HepG2 (cell line): ENCODE data around the gene SLC66A3. TPM values are rescaled to one million over a fixed set of nuclear protein-coding genes. Genes with fewer than 3 reads are reported as not detected.

ENCODE experiments used
- ATAC-seq: fragments of 200-7000 bp; cut with Tn5 transposase; 3 replicates; pipeline ENCODE4 v1.9.1; 2020; ENCODE audit warnings: mild to moderate bottlenecking, moderate library complexity
- BruUV-seq: library from RNA; stranded (reverse); fragments of 400-500 nt; replicated peaks from 2 replicates; lab custom pipeline; 2021; lab: Mats Ljungman, UMichigan
- CTCF ChIA-PET: fragments of 300-600 bp; formaldehyde crosslinking; extraction: SDS; loops from one replicate; lab custom pipeline; 2021; ENCODE audit warnings: low total read pairs, inconsistent platforms, low intra/inter-chr PET ratio; lab: Yijun Ruan, JAX
- POLR2A ChIA-PET: fragments of 350-600 bp; sonication (Branson Sonifier 250); formaldehyde crosslinking; loops from one replicate; lab custom pipeline; 2020; ENCODE audit warnings: antibody characterized with exemption, inconsistent platforms; lab: Yijun Ruan, JAX
- DNase-seq: peaks from one replicate; pipeline ENCODE4 v3.0.0-alpha.2; 2015; ENCODE audit warnings: low spot score
- FAIRE-seq: peaks from 3 replicates; lab custom pipeline; 2011; peaks lifted over from hg19 to GRCh38; lab: Jason Lieb, UNC
- H2AFZ ChIP-seq: one replicate; pipeline ENCODE4 v1.6.1; 2011; ENCODE audit warnings: low read length, inconsistent platforms
- H3K27ac ChIP-seq: fragments of 300-600 bp; 3 replicates; pipeline ENCODE4 v1.8.0; 2011; ENCODE audit warnings: mixed run types, mild to moderate bottlenecking, mixed read lengths, low read length, inconsistent platforms; ENCODE audit not compliant: insufficient read depth; ENCODE audit errors: extremely low read length
- H3K27me3 ChIP-seq, 2 experiments: fragments of 200-600 bp in 1 of 2; 2 replicates in 1 of 2; 3 replicates in 1 of 2; pipeline versions ENCODE4 v1.6.0 to v1.8.0; 2011; ENCODE audit warnings: low read length in 2 of 2, mild to moderate bottlenecking in 2 of 2, moderate library complexity in 2 of 2, inconsistent platforms in 1 of 2; ENCODE audit not compliant: insufficient read depth in 2 of 2, control insufficient read depth in 1 of 2
- H3K36me3 ChIP-seq, 2 experiments: fragments of 200-600 bp in 1 of 2; replicated peaks in 1 of 2; 2 replicates in 1 of 2; 3 replicates in 1 of 2; pipeline versions ENCODE4 v1.5.1 to v1.8.0; 2011; ENCODE audit warnings: low read length in 2 of 2, inconsistent platforms in 1 of 2; ENCODE audit not compliant: insufficient read depth in 2 of 2, control insufficient read depth in 1 of 2
- H3K4me1 ChIP-seq: 2 replicates; pipeline ENCODE4 v1.5.1; 2012; ENCODE audit warnings: low read length, inconsistent platforms; ENCODE audit not compliant: insufficient read depth
- H3K4me2 ChIP-seq: 2 replicates; pipeline ENCODE4 v1.6.0; 2011; ENCODE audit warnings: low read depth, low read length, inconsistent platforms
- H3K4me3 ChIP-seq, 3 experiments: fragments of 200-600 bp in 1 of 3; sonication (generic), shearing (Covaris generic) in 1 of 3; replicated peaks in 1 of 3; 2 replicates each; pipeline ENCODE4 v1.5.1; 2011 to 2016; ENCODE audit warnings: low read length in 3 of 3, inconsistent platforms in 2 of 3, low read depth in 2 of 3, mild to moderate bottlenecking in 2 of 3, control low read depth in 1 of 3, mixed read lengths in 1 of 3; ENCODE audit not compliant: insufficient read depth in 1 of 3
- H3K79me2 ChIP-seq: one replicate; pipeline ENCODE4 v1.6.1; 2011; ENCODE audit warnings: low read length, inconsistent platforms; ENCODE audit not compliant: insufficient read depth
- H3K9ac ChIP-seq: 2 replicates; pipeline ENCODE4 v1.6.0; 2011; ENCODE audit warnings: mild to moderate bottlenecking, low read depth, low read length, inconsistent platforms; ENCODE audit not compliant: insufficient read depth
- H3K9me3 ChIP-seq: 2 replicates; pipeline ENCODE4 v1.5.1; 2012; ENCODE audit warnings: mild to moderate bottlenecking, low read length
- H4K20me1 ChIP-seq: 2 replicates; pipeline ENCODE4 v1.6.0; 2011; ENCODE audit warnings: inconsistent platforms, mild to moderate bottlenecking, low read length, moderate library complexity; ENCODE audit not compliant: insufficient read depth
- HNRNPL ChIP-seq: fragments of 200-400 bp; formaldehyde crosslinking; IDR thresholded peaks from 2 replicates; pipeline ENCODE4 v1.6.1; 2017; ENCODE audit warnings: mild to moderate bottlenecking, low read depth, low read length
- ZNF629 ChIP-seq: sonication (generic); formaldehyde crosslinking; conservative IDR thresholded peaks from 2 replicates; pipeline ENCODE4 v1.5.0; 2020; ENCODE audit warnings: missing genetic modification reagents
- WGBS: methylation state at CpG from one replicate; pipeline ENCODE4 v1.1.6; 2017; ENCODE audit warnings: low lambda C conversion rate; 5-methylcytosine and 5-hydroxymethylcytosine counted together
- in situ Hi-C: cut with HindIII; loops from 2 replicates; pipeline ENCODE4 v1.10.0; 2017; ENCODE audit warnings: low pct_unique_long_range_greater_than_20kb; ENCODE audit not compliant: extremely low pct_ligation_motif_present
- intact Hi-C: fragments of 100-400 bp; cut with micrococcal nuclease; formaldehyde crosslinking; loops from one replicate; pipeline ENCODE4 v1.10.0; 2022; ENCODE audit not compliant: unreplicated experiment
- polyA plus RNA-seq, 8 experiments: library from polyadenylated mRNA; depleted of rRNA in 3 of 8; stranded (reverse) in 7 of 8; unstranded in 1 of 8; fragments of >200 nt; fragmentation: Illumina TruSeq in 4 of 8; extraction: Trizol in 4 of 8; gene quantifications; 2 replicates each; pipeline versions ENCODE4 v1.2.1 to v1.2.3, GENCODE V29; 2011 to 2016; ENCODE audit warnings: low read depth in 4 of 8, missing spikeins in 1 of 8, mixed read lengths in 1 of 8; ENCODE audit not compliant: insufficient read depth in 1 of 8
- total RNA-seq, 5 experiments: library from RNA; depleted of rRNA; stranded (reverse); fragments of >200 nt; fragmentation: Illumina TruSeq; extraction: Trizol; gene quantifications; 2 replicates each; pipeline ENCODE4 v1.2.3, GENCODE V29; 2016; ENCODE audit warnings: low read depth in 1 of 5
- TF ChIP-seq, protein P1 (sequence below), 2 experiments: fragments of 450-650 bp in 1 of 2; sonication (generic) in 1 of 2; formaldehyde crosslinking; IDR thresholded peaks; 2 replicates each; pipeline versions ENCODE4 v1.5.0 to v1.8.0; 2020 to 2022; ENCODE audit warnings: mild to moderate bottlenecking in 1 of 2, missing genetic modification reagents in 1 of 2
- TF ChIP-seq, protein P2 (sequence below): sonication (generic); formaldehyde crosslinking; IDR thresholded peaks from 2 replicates; pipeline ENCODE4 v1.5.1; 2020; ENCODE audit warnings: mild to moderate bottlenecking, missing genetic modification reagents, moderate library complexity

Gene SLC66A3
- total and polyA plus RNA-seq, 2 of the 13 experiments (the other 11 are each of a cell fraction or from before 2014, with no cell fraction given), result 2.2 to 3.7 TPM

DNA sequence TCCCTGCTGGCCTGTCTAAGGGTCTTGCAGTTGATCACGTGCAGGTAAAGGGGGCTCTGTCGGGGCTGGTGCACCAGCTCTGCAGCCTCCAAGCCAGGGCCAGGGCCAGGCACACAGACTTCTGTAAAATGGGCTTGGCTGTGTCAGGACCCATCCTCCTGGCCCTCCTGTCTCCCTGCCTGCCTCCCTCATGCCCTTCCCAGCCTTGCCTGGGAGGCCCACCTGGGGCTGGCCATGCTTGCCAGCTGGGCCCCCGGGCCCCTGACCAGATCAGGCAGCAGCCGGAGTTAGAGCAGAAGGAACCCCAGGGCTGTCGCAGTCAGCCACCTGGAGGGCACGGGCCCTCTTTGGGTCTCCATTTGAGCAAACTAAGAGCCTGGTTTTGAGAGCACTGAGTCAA is 2.0 kb downstream of the SLC66A3 start:
- BruUV-seq, result no TSS peak
- no peak for FAIRE-seq
- no peak overlapping the region for H3K27ac ChIP-seq
- H4K20me1 ChIP-seq, result no peaks in the 10 kb centered on the region
- no peak overlapping the region for H3K9ac ChIP-seq
- no peak for DNase-seq
- TF ChIP-seq HNRNPL (0 out of 2 replicates have a peak, but pooled peaks have one; percentile 44), ZNF629 (CRISPR knock-in tag) (0 out of 2 replicates have a peak, but pooled peaks have one; percentile 10)
- TF ChIP-seq, protein P1, sequence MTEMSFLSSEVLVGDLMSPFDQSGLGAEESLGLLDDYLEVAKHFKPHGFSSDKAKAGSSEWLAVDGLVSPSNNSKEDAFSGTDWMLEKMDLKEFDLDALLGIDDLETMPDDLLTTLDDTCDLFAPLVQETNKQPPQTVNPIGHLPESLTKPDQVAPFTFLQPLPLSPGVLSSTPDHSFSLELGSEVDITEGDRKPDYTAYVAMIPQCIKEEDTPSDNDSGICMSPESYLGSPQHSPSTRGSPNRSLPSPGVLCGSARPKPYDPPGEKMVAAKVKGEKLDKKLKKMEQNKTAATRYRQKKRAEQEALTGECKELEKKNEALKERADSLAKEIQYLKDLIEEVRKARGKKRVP (CRISPR knock-in tag; IDR thresholded peaks at IDR 0.05), result no peak
- TF ChIP-seq, protein P2, sequence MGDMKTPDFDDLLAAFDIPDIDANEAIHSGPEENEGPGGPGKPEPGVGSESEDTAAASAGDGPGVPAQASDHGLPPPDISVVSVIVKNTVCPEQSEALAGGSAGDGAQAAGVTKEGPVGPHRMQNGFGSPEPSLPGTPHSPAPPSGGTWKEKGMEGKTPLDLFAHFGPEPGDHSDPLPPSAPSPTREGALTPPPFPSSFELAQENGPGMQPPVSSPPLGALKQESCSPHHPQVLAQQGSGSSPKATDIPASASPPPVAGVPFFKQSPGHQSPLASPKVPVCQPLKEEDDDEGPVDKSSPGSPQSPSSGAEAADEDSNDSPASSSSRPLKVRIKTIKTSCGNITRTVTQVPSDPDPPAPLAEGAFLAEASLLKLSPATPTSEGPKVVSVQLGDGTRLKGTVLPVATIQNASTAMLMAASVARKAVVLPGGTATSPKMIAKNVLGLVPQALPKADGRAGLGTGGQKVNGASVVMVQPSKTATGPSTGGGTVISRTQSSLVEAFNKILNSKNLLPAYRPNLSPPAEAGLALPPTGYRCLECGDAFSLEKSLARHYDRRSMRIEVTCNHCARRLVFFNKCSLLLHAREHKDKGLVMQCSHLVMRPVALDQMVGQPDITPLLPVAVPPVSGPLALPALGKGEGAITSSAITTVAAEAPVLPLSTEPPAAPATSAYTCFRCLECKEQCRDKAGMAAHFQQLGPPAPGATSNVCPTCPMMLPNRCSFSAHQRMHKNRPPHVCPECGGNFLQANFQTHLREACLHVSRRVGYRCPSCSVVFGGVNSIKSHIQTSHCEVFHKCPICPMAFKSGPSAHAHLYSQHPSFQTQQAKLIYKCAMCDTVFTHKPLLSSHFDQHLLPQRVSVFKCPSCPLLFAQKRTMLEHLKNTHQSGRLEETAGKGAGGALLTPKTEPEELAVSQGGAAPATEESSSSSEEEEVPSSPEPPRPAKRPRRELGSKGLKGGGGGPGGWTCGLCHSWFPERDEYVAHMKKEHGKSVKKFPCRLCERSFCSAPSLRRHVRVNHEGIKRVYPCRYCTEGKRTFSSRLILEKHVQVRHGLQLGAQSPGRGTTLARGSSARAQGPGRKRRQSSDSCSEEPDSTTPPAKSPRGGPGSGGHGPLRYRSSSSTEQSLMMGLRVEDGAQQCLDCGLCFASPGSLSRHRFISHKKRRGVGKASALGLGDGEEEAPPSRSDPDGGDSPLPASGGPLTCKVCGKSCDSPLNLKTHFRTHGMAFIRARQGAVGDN (CRISPR knock-in tag), result 0 out of 2 replicates have a peak, but pooled peaks have one; percentile 14
- intact Hi-C loops, result no loop called here
- peaks cover 64% of the 10 kb centered on the region for H3K4me1 ChIP-seq
- no peaks in the 10 kb centered on the region for H3K79me2 ChIP-seq
- H3K4me2 ChIP-seq, result no peak overlapping the region
- H3K9me3 ChIP-seq, result no peaks in the 10 kb centered on the region
- H3K27me3 ChIP-seq, result peaks cover 6 to 44% of the 10 kb centered on the region in 2 experiments; a peak in 4 of 5 replicates
- H3K36me3 ChIP-seq, result no peaks in the 10 kb centered on the region
- POLR2A ChIA-PET, result no interaction called here
- no peak overlapping the region for H2AFZ ChIP-seq
- in situ Hi-C loops, result no loop called here
- no peak overlapping the region for H3K4me3 ChIP-seq
- 36% methylated on average over 4 of the region's 6 CpGs for WGBS
- no peak for ATAC-seq
- CTCF ChIA-PET, result no interaction called here
